Panc1 (cell line): Measurements from ENCODE around the gene PKP3. TPM values are rescaled to one million over a fixed set of nuclear protein-coding genes. Genes with fewer than 3 reads are reported as not detected.

Source experiments
- ATAC-seq: fragments of 200-7000 bp; cut with Tn5 transposase; 2 replicates; pipeline ENCODE4 v1.9.1; 2020; ENCODE audit warnings: mild to moderate bottlenecking, moderate library complexity
- BruUV-seq: library from RNA; stranded (reverse); fragments of 400-500 nt; replicated peaks from 2 replicates; lab custom pipeline; 2021; lab: Mats Ljungman, UMichigan
- CTCF ChIA-PET: fragments of 300-600 bp; sonication (Branson Sonifier 250); formaldehyde crosslinking; loops from one replicate; lab custom pipeline; 2022; ENCODE audit warnings: antibody characterized with exemption; lab: Charles Lee
- POLR2A ChIA-PET: fragments of 300-600 bp; sonication (Branson Sonifier 250); formaldehyde crosslinking; loops from one replicate; lab custom pipeline; 2022; ENCODE audit warnings: antibody characterized with exemption; lab: Charles Lee
- DNase-seq: peaks from one replicate; pipeline ENCODE4 v3.0.0-alpha.2; 2010; ENCODE audit warnings: low read depth, low spot score
- H3K27ac ChIP-seq: 2 replicates; pipeline ENCODE4 v1.5.1; 2011; ENCODE audit warnings: mild to moderate bottlenecking, low read length, inconsistent platforms
- H3K27me3 ChIP-seq: fragments of 200-500 bp; sonication (Bioruptor generic); 2 replicates; pipeline ENCODE4 v1.6.0; 2014; ENCODE audit warnings: low read length, inconsistent platforms; ENCODE audit not compliant: control insufficient read depth, insufficient read depth
- H3K36me3 ChIP-seq: fragments of 200-500 bp; sonication (Bioruptor generic); 2 replicates; pipeline ENCODE4 v1.5.1; 2014; ENCODE audit warnings: inconsistent platforms, mild to moderate bottlenecking, low read length, moderate library complexity; ENCODE audit not compliant: control insufficient read depth, insufficient read depth
- H3K4me1 ChIP-seq: 2 replicates; pipeline ENCODE4 v1.5.1; 2011; ENCODE audit warnings: inconsistent platforms, mild to moderate bottlenecking, low read length, moderate library complexity; ENCODE audit not compliant: control insufficient read depth, insufficient read depth
- H3K4me3 ChIP-seq, 2 experiments: 2 replicates each; pipeline ENCODE4 v1.5.1; 2011 to 2012; ENCODE audit warnings: low read depth in 2 of 2, low read length in 2 of 2, mild to moderate bottlenecking in 2 of 2, inconsistent platforms in 1 of 2, moderate library complexity in 1 of 2
- H3K9me3 ChIP-seq: fragments of 200-500 bp; sonication (Bioruptor generic); 2 replicates; pipeline ENCODE4 v1.5.1; 2014; ENCODE audit warnings: low read depth, mild to moderate bottlenecking, inconsistent platforms, low read length, moderate library complexity; ENCODE audit not compliant: control insufficient read depth, insufficient read depth
- POLR2AphosphoS5 ChIP-seq: IDR thresholded peaks from 2 replicates; pipeline ENCODE4 v1.6.1; 2012; ENCODE audit warnings: mild to moderate bottlenecking, low read depth, low read length, moderate library complexity
- SIN3A ChIP-seq: IDR thresholded peaks from 2 replicates; pipeline ENCODE4 v1.6.1; 2012; ENCODE audit warnings: low read depth, mild to moderate bottlenecking, low read length, moderate library complexity, borderline replicate concordance; ENCODE audit not compliant: insufficient read depth
- TCF7L2 ChIP-seq: IDR thresholded peaks from 2 replicates; pipeline ENCODE4 v1.6.1; 2011; ENCODE audit warnings: mild to moderate bottlenecking, low read depth, low read length, inconsistent platforms
- in situ Hi-C: cut with HindIII; loops from 2 replicates; pipeline ENCODE4 v1.10.0; 2016; ENCODE audit warnings: low sequenced_read_pairs, low pct_unique_long_range_greater_than_20kb
- intact Hi-C: fragments of 100-400 bp; cut with micrococcal nuclease; formaldehyde crosslinking; loops from one replicate; pipeline ENCODE4 v1.10.0; 2022; ENCODE audit not compliant: unreplicated experiment
- total RNA-seq: library from RNA; stranded (reverse); gene quantifications from one replicate; pipeline ENCODE4 v1.2.1, GENCODE V29; 2021; ENCODE audit not compliant: unreplicated experiment
- TF ChIP-seq, protein P1 (sequence below), 2 experiments: IDR thresholded peaks; 2 replicates each; pipeline ENCODE4 v1.6.1; 2011 to 2012; ENCODE audit warnings: low read depth in 2 of 2, control low read depth in 1 of 2, low read length in 1 of 2, mild to moderate bottlenecking in 1 of 2, moderate library complexity in 1 of 2; ENCODE audit not compliant: insufficient read depth in 1 of 2
- TF ChIP-seq, protein P2 (sequence below): fragments of 450-650 bp; IDR thresholded peaks from 2 replicates; pipeline ENCODE4 v1.5.1; 2017; ENCODE audit warnings: mild to moderate bottlenecking

The PKP3 gene
- total RNA-seq, 1 experiment from 2014 or later = 36.8 TPM

DNA sequence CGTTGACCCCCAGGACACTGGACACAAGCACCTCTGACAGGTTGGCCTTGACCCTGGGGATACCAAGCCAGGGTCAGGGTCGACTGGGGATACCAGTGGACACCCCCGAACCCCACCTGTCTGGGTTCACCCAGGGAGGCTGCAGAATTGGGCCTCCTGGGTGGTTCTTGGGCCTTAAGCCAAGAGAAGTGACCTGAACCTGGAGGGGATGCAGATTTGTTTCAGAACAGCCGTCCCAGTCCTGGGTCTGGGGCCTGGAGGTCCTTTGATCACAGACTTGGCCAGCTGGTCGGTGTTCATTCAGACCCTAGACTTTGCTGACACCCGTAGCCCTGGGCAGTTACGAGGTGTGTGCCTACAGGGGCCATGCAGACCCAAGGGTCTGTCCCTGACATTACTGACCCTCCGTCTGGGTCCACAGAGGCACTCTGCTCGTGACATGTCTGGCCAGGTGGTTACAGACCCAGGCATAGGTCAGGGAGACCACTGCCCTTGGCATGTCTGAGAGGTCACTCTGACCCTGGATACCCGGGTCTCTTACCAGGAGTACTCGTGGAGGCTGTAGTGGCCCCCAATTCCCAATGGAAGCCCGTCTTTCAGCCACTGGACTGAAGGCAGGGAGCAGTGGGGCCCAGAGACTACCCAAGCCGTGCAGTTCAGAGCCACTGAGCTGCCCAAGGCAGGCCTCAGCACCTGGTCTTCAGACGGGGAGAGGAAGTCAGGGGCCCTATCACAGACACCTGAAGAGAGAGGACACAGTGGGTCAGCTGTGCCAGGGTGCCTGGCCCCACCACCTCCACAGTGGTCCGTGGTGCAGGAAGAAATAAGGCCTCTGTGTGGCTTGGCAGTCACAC, 14.4 kb downstream of the PKP3 start:
- ChIA-PET POLR2A (interaction anchor here (0.6 kb wide), 1 partner anchor 103 kb away, joined by 4 read pairs; no protein-coding TSS in a partner anchor), CTCF (interaction anchor here (1.1 kb wide), 1 partner anchor 40 kb away, joined by 3 read pairs; no protein-coding TSS in a partner anchor)
- H3K4me1 ChIP-seq = peaks cover 39% of the 10 kb centered on the region
- ATAC-seq (no peak), DNase-seq (no peak)
- intact Hi-C loops = loop anchor here (5.0 kb wide), 1 partner anchor 39 kb away; no protein-coding TSS in a partner anchor
- in situ Hi-C loops = no loop called here
- no peaks in the 10 kb centered on the region for H3K27me3 ChIP-seq
- no TSS peak for BruUV-seq
- H3K4me3 ChIP-seq = no peak overlapping the region
- no peaks in the 10 kb centered on the region for H3K36me3 ChIP-seq
- H3K9me3 ChIP-seq = no peaks in the 10 kb centered on the region
- H3K27ac ChIP-seq = peak overlapping the region; percentile 54
- TF ChIP-seq, protein P1, sequence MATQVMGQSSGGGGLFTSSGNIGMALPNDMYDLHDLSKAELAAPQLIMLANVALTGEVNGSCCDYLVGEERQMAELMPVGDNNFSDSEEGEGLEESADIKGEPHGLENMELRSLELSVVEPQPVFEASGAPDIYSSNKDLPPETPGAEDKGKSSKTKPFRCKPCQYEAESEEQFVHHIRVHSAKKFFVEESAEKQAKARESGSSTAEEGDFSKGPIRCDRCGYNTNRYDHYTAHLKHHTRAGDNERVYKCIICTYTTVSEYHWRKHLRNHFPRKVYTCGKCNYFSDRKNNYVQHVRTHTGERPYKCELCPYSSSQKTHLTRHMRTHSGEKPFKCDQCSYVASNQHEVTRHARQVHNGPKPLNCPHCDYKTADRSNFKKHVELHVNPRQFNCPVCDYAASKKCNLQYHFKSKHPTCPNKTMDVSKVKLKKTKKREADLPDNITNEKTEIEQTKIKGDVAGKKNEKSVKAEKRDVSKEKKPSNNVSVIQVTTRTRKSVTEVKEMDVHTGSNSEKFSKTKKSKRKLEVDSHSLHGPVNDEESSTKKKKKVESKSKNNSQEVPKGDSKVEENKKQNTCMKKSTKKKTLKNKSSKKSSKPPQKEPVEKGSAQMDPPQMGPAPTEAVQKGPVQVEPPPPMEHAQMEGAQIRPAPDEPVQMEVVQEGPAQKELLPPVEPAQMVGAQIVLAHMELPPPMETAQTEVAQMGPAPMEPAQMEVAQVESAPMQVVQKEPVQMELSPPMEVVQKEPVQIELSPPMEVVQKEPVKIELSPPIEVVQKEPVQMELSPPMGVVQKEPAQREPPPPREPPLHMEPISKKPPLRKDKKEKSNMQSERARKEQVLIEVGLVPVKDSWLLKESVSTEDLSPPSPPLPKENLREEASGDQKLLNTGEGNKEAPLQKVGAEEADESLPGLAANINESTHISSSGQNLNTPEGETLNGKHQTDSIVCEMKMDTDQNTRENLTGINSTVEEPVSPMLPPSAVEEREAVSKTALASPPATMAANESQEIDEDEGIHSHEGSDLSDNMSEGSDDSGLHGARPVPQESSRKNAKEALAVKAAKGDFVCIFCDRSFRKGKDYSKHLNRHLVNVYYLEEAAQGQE (IDR thresholded peaks at IDR 0.05; ENCODE audit: insufficient read depth in 1 of 2, low read depth in 2 of 2, low read length in 1 of 2) = no peak
- TF ChIP-seq SIN3A = no peak
- no peak for TF ChIP-seq TCF7L2
- TF ChIP-seq, protein P2, sequence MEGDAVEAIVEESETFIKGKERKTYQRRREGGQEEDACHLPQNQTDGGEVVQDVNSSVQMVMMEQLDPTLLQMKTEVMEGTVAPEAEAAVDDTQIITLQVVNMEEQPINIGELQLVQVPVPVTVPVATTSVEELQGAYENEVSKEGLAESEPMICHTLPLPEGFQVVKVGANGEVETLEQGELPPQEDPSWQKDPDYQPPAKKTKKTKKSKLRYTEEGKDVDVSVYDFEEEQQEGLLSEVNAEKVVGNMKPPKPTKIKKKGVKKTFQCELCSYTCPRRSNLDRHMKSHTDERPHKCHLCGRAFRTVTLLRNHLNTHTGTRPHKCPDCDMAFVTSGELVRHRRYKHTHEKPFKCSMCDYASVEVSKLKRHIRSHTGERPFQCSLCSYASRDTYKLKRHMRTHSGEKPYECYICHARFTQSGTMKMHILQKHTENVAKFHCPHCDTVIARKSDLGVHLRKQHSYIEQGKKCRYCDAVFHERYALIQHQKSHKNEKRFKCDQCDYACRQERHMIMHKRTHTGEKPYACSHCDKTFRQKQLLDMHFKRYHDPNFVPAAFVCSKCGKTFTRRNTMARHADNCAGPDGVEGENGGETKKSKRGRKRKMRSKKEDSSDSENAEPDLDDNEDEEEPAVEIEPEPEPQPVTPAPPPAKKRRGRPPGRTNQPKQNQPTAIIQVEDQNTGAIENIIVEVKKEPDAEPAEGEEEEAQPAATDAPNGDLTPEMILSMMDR = no peak
- TF ChIP-seq POLR2AphosphoS5 = no peak

DNA sequence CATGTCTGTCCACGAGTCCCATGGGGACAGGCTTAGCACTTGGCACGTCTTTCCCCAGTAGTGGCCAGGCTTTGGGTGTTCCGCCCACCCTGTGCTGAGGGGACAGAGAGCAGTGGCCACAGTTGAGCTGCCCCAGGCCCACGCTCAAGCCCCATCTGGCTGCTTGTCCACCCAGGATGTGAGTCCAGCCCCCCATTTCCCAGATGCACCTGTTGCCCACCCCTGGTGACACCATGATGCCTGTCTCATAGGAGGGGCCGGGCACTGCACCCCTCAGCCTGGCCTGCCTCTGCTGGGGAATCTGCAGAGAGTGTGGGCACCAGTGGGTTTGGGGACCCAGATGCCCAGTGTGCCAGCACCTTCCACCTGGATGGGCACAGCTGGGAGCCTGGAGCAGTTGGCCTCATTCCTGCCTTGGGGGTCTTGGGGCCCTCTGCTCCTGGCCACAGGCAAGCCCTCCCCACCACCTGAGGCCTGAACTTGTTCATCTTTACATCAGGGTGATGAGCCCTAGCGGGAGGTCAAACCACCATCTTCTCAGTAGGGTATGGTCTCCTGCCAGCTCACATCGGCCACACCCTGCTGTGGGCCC, 15.1 kb downstream of the PKP3 start:
- BruUV-seq = no TSS peak
- H3K27me3 ChIP-seq = no peaks in the 10 kb centered on the region
- H3K4me3 ChIP-seq = no peak overlapping the region
- no peaks in the 10 kb centered on the region for H3K36me3 ChIP-seq
- intact Hi-C loops (loop anchor here (5.0 kb wide), 1 partner anchor 38 kb away; no protein-coding TSS in a partner anchor), in situ Hi-C loops (no loop called here)
- CTCF ChIA-PET = interaction anchor here (1.1 kb wide), 1 partner anchor 39 kb away, joined by 3 read pairs; no protein-coding TSS in a partner anchor
- peak overlapping the region; percentile 79 for H3K27ac ChIP-seq
- POLR2A ChIA-PET = no interaction called here
- no peak for DNase-seq
- no peaks in the 10 kb centered on the region for H3K9me3 ChIP-seq
- no peak for TF ChIP-seq TCF7L2
- no peak for TF ChIP-seq SIN3A
- TF ChIP-seq, protein P2 = no peak
- TF ChIP-seq, protein P1 (IDR thresholded peaks at IDR 0.05; ENCODE audit: insufficient read depth in 1 of 2, low read depth in 2 of 2, low read length in 1 of 2) = no peak
- TF ChIP-seq POLR2AphosphoS5 = no peak
- peaks cover 40% of the 10 kb centered on the region for H3K4me1 ChIP-seq
- no peak for ATAC-seq
